Urothelium cell line (cell line): Measurements from ENCODE around the gene CPLX1.

ENCODE experiments used
- DNase-seq: peaks from one replicate; pipeline ENCODE4 v3.0.0; 2011; ENCODE audit warnings: low spot score, mixed read lengths
- FAIRE-seq: peaks from 2 replicates; lab custom pipeline; 2011; peaks lifted over from hg19 to GRCh38; lab: Jason Lieb, UNC

Gene CPLX1

GRCh38 chr4:833731-834367 is 7.9 kb upstream of the CPLX1 start:
- no peak for FAIRE-seq

GRCh38 chr4:833156-833555 is 7.2 kb upstream of the CPLX1 start:
- no peak for DNase-seq

More at GRCh38 chr4:833731-834367, 7.9 kb upstream of the CPLX1 start:
- no peak for DNase-seq

GRCh38 chr4:832536-832935 is 6.6 kb upstream of the CPLX1 start:
- FAIRE-seq (no peak), DNase-seq (no peak)

More at GRCh38 chr4:833156-833555, 7.2 kb upstream of the CPLX1 start:
- no peak for FAIRE-seq

GRCh38 chr4:832108-832507 is 6.2 kb upstream of the CPLX1 start:
- DNase-seq (no peak), FAIRE-seq (no peak)

- DNase-seq (no peak), FAIRE-seq (no peak)
These were observed 5.5 kb upstream of the CPLX1 start for GRCh38 chr4:831483-831805.

GRCh38 chr4:830601-831482 is 4.9 kb upstream of the CPLX1 start:
- FAIRE-seq, result no peak
- no peak for DNase-seq

- FAIRE-seq, result no peak
- DNase-seq, result no peak
These were observed 4.1 kb upstream of the CPLX1 start for GRCh38 chr4:829761-830600.

GRCh38 chr4:829291-829690 is 3.4 kb upstream of the CPLX1 start:
- DNase-seq (no peak), FAIRE-seq (no peak)

GRCh38 chr4:828641-829271 is 2.8 kb upstream of the CPLX1 start:
- FAIRE-seq (no peak), DNase-seq (no peak)

- no peak for DNase-seq
- FAIRE-seq, result no peak
These were observed 1.5 kb upstream of the CPLX1 start for GRCh38 chr4:827209-828081.

GRCh38 chr4:826508-827208 is 729 bp upstream of the CPLX1 start:
- FAIRE-seq, result no peak
- DNase-seq, result no peak

- peak; percentile 54 for DNase-seq
These were observed 612 bp downstream of the CPLX1 start for GRCh38 chr4:825063-825970.

GRCh38 chr4:824461-825062 is 1.4 kb downstream of the CPLX1 start:
- DNase-seq (no peak), FAIRE-seq (no peak)

More at GRCh38 chr4:825063-825970, 612 bp downstream of the CPLX1 start:
- no peak for FAIRE-seq

- DNase-seq (no peak), FAIRE-seq (no peak)
These were observed 2.0 kb downstream of the CPLX1 start for GRCh38 chr4:823761-824460.

GRCh38 chr4:823176-823760 is 2.7 kb downstream of the CPLX1 start:
- DNase-seq (no peak), FAIRE-seq (no peak)

GRCh38 chr4:822361-823175 is 3.4 kb downstream of the CPLX1 start:
- no peak for FAIRE-seq
- no peak for DNase-seq
